HEK293 (cell line): ENCODE data around the gene ARNT2.

ENCODE experiments used
- CTCF ChIA-PET: fragments of 350-600 bp; formaldehyde crosslinking; extraction: SDS; loops from one replicate; lab custom pipeline; 2021; ENCODE audit warnings: antibody characterized with exemption; lab: Yijun Ruan, JAX
- POLR2A ChIA-PET: fragments of 300-600 bp; formaldehyde crosslinking; extraction: SDS; loops from one replicate; lab custom pipeline; 2020; ENCODE audit warnings: antibody characterized with exemption, inconsistent platforms; lab: Yijun Ruan, JAX
- H3K27ac ChIP-seq: fragments of 200-500 bp; sonication (Bioruptor generic); 2 replicates; pipeline ENCODE4 v1.5.1; 2014; ENCODE audit warnings: low read depth, low read length, control low read depth, inconsistent platforms; ENCODE audit errors: extremely low read depth
- H3K36me3 ChIP-seq, 2 experiments: fragments of 200-500 bp in 1 of 2; sonication (Bioruptor generic) in 1 of 2; 1 replicate in 1 of 2; 2 replicates in 1 of 2; pipeline ENCODE4 v1.5.1; 2014 to 2017; ENCODE audit warnings: inconsistent platforms in 2 of 2, low read length in 2 of 2; ENCODE audit not compliant: control insufficient read depth in 2 of 2, insufficient read depth in 1 of 2
- H3K4me1 ChIP-seq: fragments of 200-500 bp; sonication (Bioruptor generic); 2 replicates; pipeline ENCODE4 v1.5.1; 2014; ENCODE audit warnings: mild to moderate bottlenecking, low read length, inconsistent platforms; ENCODE audit not compliant: control insufficient read depth, insufficient read depth
- H3K4me3 ChIP-seq: 2 replicates; pipeline ENCODE4 v1.5.1; 2011; ENCODE audit warnings: low read depth, mild to moderate bottlenecking, control low read depth, low read length, moderate library complexity
- H3K9me3 ChIP-seq: fragments of 200-500 bp; sonication (Bioruptor generic); 2 replicates; pipeline ENCODE4 v1.5.1; 2014; ENCODE audit warnings: low read depth, low read length, inconsistent platforms; ENCODE audit not compliant: control insufficient read depth, insufficient read depth
- BCL11A ChIP-seq: fragments of 450-650 bp; formaldehyde crosslinking; IDR thresholded peaks from 2 replicates; pipeline ENCODE4 v1.5.1; 2016; ENCODE audit warnings: low read depth, missing biosample characterization, missing genetic modification characterization
- EGR2 ChIP-seq: fragments of 450-650 bp; formaldehyde crosslinking; IDR thresholded peaks from 2 replicates; pipeline ENCODE4 v1.5.1; 2016; ENCODE audit warnings: low read depth, missing biosample characterization, missing genetic modification characterization
- ELK4 ChIP-seq: IDR thresholded peaks from 2 replicates; pipeline ENCODE4 v1.6.1; 2011; ENCODE audit warnings: mild to moderate bottlenecking, low read depth, low read length, borderline replicate concordance
- KLF7 ChIP-seq: fragments of 450-650 bp; formaldehyde crosslinking; IDR thresholded peaks from 2 replicates; pipeline ENCODE4 v1.5.1; 2016; ENCODE audit warnings: missing biosample characterization, missing genetic modification characterization, borderline replicate concordance
- PRDM2 ChIP-seq: fragments of 450-650 bp; formaldehyde crosslinking; IDR thresholded peaks from 2 replicates; pipeline ENCODE4 v1.5.1; 2016; ENCODE audit warnings: missing biosample characterization, missing genetic modification characterization, borderline replicate concordance
- ZBTB1 ChIP-seq: fragments of 450-650 bp; formaldehyde crosslinking; IDR thresholded peaks from 2 replicates; pipeline ENCODE4 v1.5.1; 2016; ENCODE audit warnings: missing biosample characterization, missing genetic modification characterization
- ZBTB8A ChIP-seq: fragments of 450-650 bp; formaldehyde crosslinking; IDR thresholded peaks from 2 replicates; pipeline ENCODE4 v1.5.1; 2016; ENCODE audit warnings: missing biosample characterization, missing genetic modification characterization
- ZNF112 ChIP-seq: fragments of 450-650 bp; formaldehyde crosslinking; IDR thresholded peaks from 2 replicates; pipeline ENCODE4 v1.5.0; 2017; ENCODE audit warnings: missing biosample characterization, missing genetic modification characterization
- ZNF221 ChIP-seq: fragments of 450-650 bp; formaldehyde crosslinking; IDR thresholded peaks from 2 replicates; pipeline ENCODE4 v1.5.1; 2017; ENCODE audit warnings: missing biosample characterization, missing genetic modification characterization, borderline replicate concordance
- ZNF302 ChIP-seq: fragments of 450-650 bp; formaldehyde crosslinking; IDR thresholded peaks from 2 replicates; pipeline ENCODE4 v1.5.1; 2016; ENCODE audit warnings: missing biosample characterization, missing genetic modification characterization, low read depth
- ZNF350 ChIP-seq: fragments of 450-650 bp; formaldehyde crosslinking; IDR thresholded peaks from 2 replicates; pipeline ENCODE4 v1.5.0; 2017; ENCODE audit warnings: missing biosample characterization, mild to moderate bottlenecking, missing genetic modification characterization
- ZNF404 ChIP-seq: fragments of 450-650 bp; formaldehyde crosslinking; IDR thresholded peaks from 2 replicates; pipeline ENCODE4 v1.5.1; 2017; ENCODE audit warnings: missing biosample characterization, missing genetic modification characterization
- ZNF473 ChIP-seq: fragments of 450-650 bp; formaldehyde crosslinking; IDR thresholded peaks from 2 replicates; pipeline ENCODE4 v1.5.1; 2017; ENCODE audit warnings: missing biosample characterization, missing genetic modification characterization
- ZNF544 ChIP-seq: fragments of 450-650 bp; formaldehyde crosslinking; IDR thresholded peaks from 2 replicates; pipeline ENCODE4 v1.5.0; 2017; ENCODE audit warnings: missing biosample characterization, missing genetic modification characterization
- ZNF560 ChIP-seq: fragments of 450-650 bp; formaldehyde crosslinking; IDR thresholded peaks from 2 replicates; pipeline ENCODE4 v1.5.1; 2017; ENCODE audit warnings: missing biosample characterization, missing genetic modification characterization, borderline replicate concordance
- ZNF654 ChIP-seq: fragments of 450-650 bp; formaldehyde crosslinking; IDR thresholded peaks from 2 replicates; pipeline ENCODE4 v1.5.1; 2016; ENCODE audit warnings: low read depth, missing biosample characterization, missing genetic modification characterization
- ZNF76 ChIP-seq: fragments of 450-650 bp; formaldehyde crosslinking; IDR thresholded peaks from 2 replicates; pipeline ENCODE4; 2016; ENCODE audit warnings: low read depth, missing biosample characterization, missing genetic modification characterization, borderline replicate concordance
- ZNF777 ChIP-seq: fragments of 450-650 bp; formaldehyde crosslinking; IDR thresholded peaks from 2 replicates; pipeline ENCODE4 v1.5.1; 2017; ENCODE audit warnings: missing biosample characterization, missing genetic modification characterization, borderline replicate concordance
- ZNF792 ChIP-seq: fragments of 450-650 bp; formaldehyde crosslinking; IDR thresholded peaks from 2 replicates; pipeline ENCODE4 v1.5.1; 2016; ENCODE audit warnings: missing biosample characterization, missing genetic modification characterization
- ZSCAN4 ChIP-seq: fragments of 450-650 bp; formaldehyde crosslinking; IDR thresholded peaks from 2 replicates; pipeline ENCODE4 v1.5.1; 2017; ENCODE audit warnings: missing biosample characterization, missing genetic modification characterization

The ARNT2 gene

GRCh38 chr15:80455051-80455648 lies 51.0 kb downstream of the ARNT2 start:
- H3K36me3 ChIP-seq, result no peaks in the 10 kb centered on the region
- no peak overlapping the region for H3K27ac ChIP-seq
- H3K9me3 ChIP-seq, result no peaks in the 10 kb centered on the region
- H3K4me3 ChIP-seq, result no peak overlapping the region
- TF ChIP-seq ZSCAN4 (tag by site-specific recombination) (no peak), ZBTB8A (tag by site-specific recombination) (no peak), ZNF404 (no peak), ZNF350 (tag by site-specific recombination) (no peak), ZNF792 (no peak), ZNF777 (tag by site-specific recombination) (no peak), ZNF544 (no peak), ZNF112 (tag by site-specific recombination) (no peak), ELK4 (no peak), ZNF560 (no peak), KLF7 (tag by site-specific recombination) (no peak), ZBTB1 (tag by site-specific recombination) (no peak), ZNF302 (tag by site-specific recombination) (no peak), BCL11A (tag by site-specific recombination) (no peak), ZNF473 (tag by site-specific recombination) (no peak), ZNF654 (tag by site-specific recombination) (no peak), ZNF76 (tag by site-specific recombination) (no peak), ZNF221 (tag by site-specific recombination) (no peak), EGR2 (no peak), PRDM2 (no peak)
- CTCF ChIA-PET, result interaction anchor here (0.5 to 4.9 kb wide), 41 partner anchors 8 to 911 kb away, joined by 3 to 120 read pairs (median 4); partner anchors contain the start of gene CEMIP
- no peaks in the 10 kb centered on the region for H3K4me1 ChIP-seq
- POLR2A ChIA-PET, result no interaction called here
